SK-N-SH treated with all-trans-retinoic acid at 6 μM for 48 hours (cell line): ENCODE measurements around the gene RTN4RL2.

Experiments used
- ATAC-seq: fragments of 200-7000 bp; cut with Tn5 transposase; 3 replicates; pipeline ENCODE4 v1.9.1; 2020; ENCODE audit warnings: mild to moderate bottlenecking, moderate library complexity
- ARNTL ChIP-seq: fragments of 450-650 bp; formaldehyde crosslinking; IDR thresholded peaks from 2 replicates; pipeline ENCODE4 v1.5.0; 2020; ENCODE audit warnings: low read depth, mild to moderate bottlenecking, moderate library complexity, borderline replicate concordance
- BACH2 ChIP-seq: fragments of 250-450 bp; sonication (Bioruptor Pico); IDR thresholded peaks from 2 replicates; pipeline ENCODE4 v1.9.0; 2021; ENCODE audit warnings: mild to moderate bottlenecking, borderline replicate concordance
- CREB5 ChIP-seq: fragments of 250-450 bp; sonication (Bioruptor Pico); IDR thresholded peaks from 2 replicates; pipeline ENCODE4 v1.5.1; 2020; ENCODE audit warnings: low read depth, mild to moderate bottlenecking, moderate library complexity
- CSDC2 ChIP-seq: fragments of 250-450 bp; sonication (Bioruptor Pico); IDR thresholded peaks from 2 replicates; pipeline ENCODE4 v1.5.0; 2020; ENCODE audit warnings: mild to moderate bottlenecking, moderate library complexity
- ESRRG ChIP-seq: fragments of 250-450 bp; sonication (Bioruptor Pico); IDR thresholded peaks from 2 replicates; pipeline ENCODE4 v1.6.1; 2021; ENCODE audit warnings: mild to moderate bottlenecking
- GLIS3 ChIP-seq: fragments of 250-450 bp; sonication (Bioruptor Pico); IDR thresholded peaks from 2 replicates; pipeline ENCODE4 v1.5.0; 2020; ENCODE audit warnings: mild to moderate bottlenecking, moderate library complexity
- ISL1 ChIP-seq: fragments of 250-450 bp; sonication (Bioruptor Pico); IDR thresholded peaks from 2 replicates; pipeline ENCODE4 v2.1.2; 2022; ENCODE audit warnings: mild to moderate bottlenecking, moderate library complexity
- OSR1 ChIP-seq: fragments of 250-450 bp; sonication (Bioruptor Pico); IDR thresholded peaks from 2 replicates; pipeline ENCODE4 v1.8.0; 2022; ENCODE audit warnings: moderate library complexity, mild to moderate bottlenecking, inconsistent platforms
- POU6F1 ChIP-seq: fragments of 250-450 bp; sonication (Bioruptor Pico); IDR thresholded peaks from 2 replicates; pipeline ENCODE4 v1.8.0; 2021; ENCODE audit warnings: low read depth, mild to moderate bottlenecking, moderate library complexity, borderline replicate concordance
- RARB ChIP-seq: fragments of 250-450 bp; sonication (Bioruptor Pico); IDR thresholded peaks from 2 replicates; pipeline ENCODE4 v1.8.0; 2021; ENCODE audit warnings: mild to moderate bottlenecking, moderate library complexity
- SNAI2 ChIP-seq: fragments of 250-450 bp; sonication (Bioruptor Pico); IDR thresholded peaks from 2 replicates; pipeline ENCODE4 v1.5.0; 2020; ENCODE audit warnings: mild to moderate bottlenecking, moderate library complexity
- TCF4 ChIP-seq: fragments of 250-450 bp; sonication (Bioruptor Pico); IDR thresholded peaks from 2 replicates; pipeline ENCODE4 v1.8.0; 2021; ENCODE audit warnings: mild to moderate bottlenecking, moderate library complexity, borderline replicate concordance
- TOX ChIP-seq: fragments of 250-450 bp; sonication (Bioruptor Pico); IDR thresholded peaks from 2 replicates; pipeline ENCODE4 v1.8.0; 2021; ENCODE audit warnings: mild to moderate bottlenecking, moderate library complexity, borderline replicate concordance
- TSHZ2 ChIP-seq: fragments of 250-450 bp; sonication (Bioruptor Pico); IDR thresholded peaks from 2 replicates; pipeline ENCODE4 v1.5.0; 2020; ENCODE audit warnings: mild to moderate bottlenecking, moderate library complexity
- ZC3H10 ChIP-seq: fragments of 250-450 bp; sonication (Bioruptor Pico); IDR thresholded peaks from 2 replicates; pipeline ENCODE4 v1.5.1; 2021; ENCODE audit warnings: mild to moderate bottlenecking, moderate library complexity
- ZFP30 ChIP-seq: fragments of 450-650 bp; formaldehyde crosslinking; IDR thresholded peaks from 2 replicates; pipeline ENCODE4 v1.5.0; 2022; ENCODE audit warnings: mild to moderate bottlenecking, moderate library complexity
- ZNF565 ChIP-seq: fragments of 450-650 bp; formaldehyde crosslinking; conservative IDR thresholded peaks from 2 replicates; pipeline ENCODE4 v1.5.0; 2020; ENCODE audit warnings: low read depth, mild to moderate bottlenecking, moderate library complexity
- ZNF70 ChIP-seq: fragments of 450-650 bp; formaldehyde crosslinking; IDR thresholded peaks from 2 replicates; pipeline ENCODE4 v1.5.0; 2020; ENCODE audit warnings: mild to moderate bottlenecking, moderate library complexity

Gene RTN4RL2

GRCh38 chr11:57491371-57492061, 31.2 kb downstream of the RTN4RL2 start:
- TF ChIP-seq ZFP30 (no peak), BACH2 (CRISPR knock-in tag) (no peak), ZC3H10 (no peak), CREB5 (CRISPR knock-in tag) (no peak), ZNF70 (CRISPR knock-in tag) (no peak), TOX (CRISPR knock-in tag) (no peak), ZNF565 (CRISPR knock-in tag) (no peak), OSR1 (CRISPR knock-in tag) (no peak), RARB (CRISPR knock-in tag) (no peak), SNAI2 (CRISPR knock-in tag) (no peak), POU6F1 (CRISPR knock-in tag) (no peak), ESRRG (CRISPR knock-in tag) (no peak)
- TF ChIP-seq, all 23 proteins: peak for 0
- ATAC-seq = peak; percentile 77

- peak; percentile 83 for ATAC-seq
- TF ChIP-seq ARNTL = no peak
- no peak for TF ChIP-seq OSR1 (CRISPR knock-in tag)
- no peak for TF ChIP-seq CSDC2 (CRISPR knock-in tag)
- no peak for TF ChIP-seq SNAI2 (CRISPR knock-in tag)
- TF ChIP-seq TCF4 = no peak
- no peak for TF ChIP-seq ISL1
- no peak for TF ChIP-seq GLIS3 (CRISPR knock-in tag)
- TF ChIP-seq ZFP30 = no peak
- TF ChIP-seq TSHZ2 (CRISPR knock-in tag) = no peak
Observed at GRCh38 chr11:57493507-57494503, 33.5 kb downstream of the RTN4RL2 start.

GRCh38 chr11:57496109-57496820, 35.9 kb downstream of the RTN4RL2 start:
- TF ChIP-seq TCF4 (no peak), CSDC2 (CRISPR knock-in tag) (no peak), GLIS3 (CRISPR knock-in tag) (no peak), POU6F1 (CRISPR knock-in tag) (no peak), ZNF565 (CRISPR knock-in tag) (no peak), OSR1 (CRISPR knock-in tag) (no peak), ZFP30 (no peak), BACH2 (CRISPR knock-in tag) (no peak)
- TF ChIP-seq, all 23 proteins: peak for 0

More at GRCh38 chr11:57496109-57496820, 35.9 kb downstream of the RTN4RL2 start:
- no peak for ATAC-seq
